Activated T-cell treated with anti-CD3 and anti-CD28 coated beads, Interleukin-2, amount 50 U/mL, for 72 hours (primary cell): ENCODE measurements around the gene PTTG1IP. TPM values are rescaled to one million over a fixed set of nuclear protein-coding genes. Genes with fewer than 3 reads are reported as not detected.

ENCODE experiments used
- ATAC-seq, 2 donors: fragments of 150-1000 bp; cut with Tn5 transposase; replicated peaks in 1 of 2; 2 replicates each; pipeline ENCODE4 v1.10.0; 2021; ENCODE audit warnings: moderate library complexity in 2 of 2, mild to moderate bottlenecking in 1 of 2
- DNase-seq, 2 donors: peaks; one replicate each; pipeline ENCODE4 v3.0.0; 2021 to 2022; ENCODE audit warnings: mixed read lengths in 1 of 2
- H3K27ac Mint-ChIP-seq: one replicate; pipeline ENCODE4 v1.8.0; 2022; ENCODE audit warnings: mild to moderate bottlenecking, moderate library complexity, mixed read lengths
- H3K27me3 Mint-ChIP-seq: one replicate; pipeline ENCODE4 v1.8.0; 2022; ENCODE audit warnings: low read depth, mixed read lengths
- H3K36me3 Mint-ChIP-seq, 2 donors: one replicate each; pipeline ENCODE4 v1.8.0; 2022; ENCODE audit warnings: mixed read lengths in 2 of 2, mild to moderate bottlenecking in 1 of 2; ENCODE audit not compliant: insufficient read depth in 2 of 2
- H3K4me1 Mint-ChIP-seq: one replicate; pipeline ENCODE4 v1.8.0; 2022; ENCODE audit warnings: low read depth, mixed read lengths
- H3K4me3 Mint-ChIP-seq, 2 donors: one replicate each; pipeline ENCODE4 v1.8.0; 2022; ENCODE audit warnings: mild to moderate bottlenecking in 2 of 2, mixed read lengths in 2 of 2, moderate library complexity in 2 of 2
- H3K9me3 Mint-ChIP-seq, 2 donors: one replicate each; pipeline ENCODE4 v1.8.0; 2022; ENCODE audit warnings: mixed read lengths in 2 of 2
- total RNA-seq, 2 donors: library from RNA; stranded (reverse); gene quantifications; one replicate each; pipeline ENCODE4 v1.2.3, GENCODE V29; 2022

Gene PTTG1IP
- total RNA-seq, 2 donors from 2014 or later = 63.9 to 70.5 TPM

GRCh38 chr21:44867999-44868700 lies 5.3 kb downstream of the PTTG1IP start:
- Mint-ChIP-seq H3K27ac (peak overlapping the region; percentile 75), H3K4me1 (peaks cover 76% of the 10 kb centered on the region), H3K4me3 (peak overlapping the region; percentile 82 to 83), H3K27me3 (no peaks in the 10 kb centered on the region), H3K9me3 (no peaks in the 10 kb centered on the region), H3K36me3 (peaks cover 2 to 4% of the 10 kb centered on the region in 2 donors)
- ATAC-seq (peak; percentile 66 to 69), DNase-seq (peak; percentile 63 to 66)

GRCh38 chr21:44867464-44867863 lies 6.0 kb downstream of the PTTG1IP start:
- no peak for ATAC-seq
- peak overlapping the region; percentile 75 for H3K27ac Mint-ChIP-seq
- H3K9me3 Mint-ChIP-seq = no peaks in the 10 kb centered on the region
- no peaks in the 10 kb centered on the region for H3K27me3 Mint-ChIP-seq
- peaks cover 2 to 4% of the 10 kb centered on the region in 2 donors for H3K36me3 Mint-ChIP-seq
- peak overlapping the region; percentile 82 to 83 for H3K4me3 Mint-ChIP-seq
- peaks cover 73% of the 10 kb centered on the region for H3K4me1 Mint-ChIP-seq
- DNase-seq = no peak

GRCh38 chr21:44866780-44867179 lies 6.7 kb downstream of the PTTG1IP start:
- peaks cover 69% of the 10 kb centered on the region for H3K4me1 Mint-ChIP-seq
- peak overlapping the region; percentile 17 to 82 for H3K4me3 Mint-ChIP-seq
- H3K27ac Mint-ChIP-seq = peak overlapping the region; percentile 25
- ATAC-seq = no peak
- H3K27me3 Mint-ChIP-seq = no peaks in the 10 kb centered on the region
- no peak for DNase-seq
- no peaks in the 10 kb centered on the region for H3K9me3 Mint-ChIP-seq
- peaks cover 2 to 4% of the 10 kb centered on the region in 2 donors for H3K36me3 Mint-ChIP-seq

- DNase-seq = peak in 1 of 2 donors; percentile 36
- no peaks in the 10 kb centered on the region for H3K9me3 Mint-ChIP-seq
- peak overlapping the region; percentile 81 for H3K27ac Mint-ChIP-seq
- H3K4me3 Mint-ChIP-seq = peak overlapping the region; percentile 70 to 82
- peak; percentile 44 to 59 for ATAC-seq
- no peaks in the 10 kb centered on the region for H3K27me3 Mint-ChIP-seq
- peaks cover 2 to 4% of the 10 kb centered on the region in 2 donors for H3K36me3 Mint-ChIP-seq
- H3K4me1 Mint-ChIP-seq = peaks cover 69% of the 10 kb centered on the region
These were observed 7.8 kb downstream of the PTTG1IP start for GRCh38 chr21:44865561-44866280.

- no peak for ATAC-seq
- Mint-ChIP-seq H3K4me3 (no peak overlapping the region), H3K36me3 (peaks cover 0 to 8% of the 10 kb centered on the region in 2 donors), H3K4me1 (peaks cover 46% of the 10 kb centered on the region), H3K27me3 (no peaks in the 10 kb centered on the region), H3K9me3 (no peaks in the 10 kb centered on the region), H3K27ac (peak overlapping the region; percentile 22)
- no peak for DNase-seq
These were observed 10.4 kb downstream of the PTTG1IP start for GRCh38 chr21:44862869-44863685.

- H3K36me3 Mint-ChIP-seq = peaks cover 0 to 15% of the 10 kb centered on the region in 2 donors
- DNase-seq (no peak), ATAC-seq (no peak)
- no peak overlapping the region for H3K27ac Mint-ChIP-seq
- H3K4me3 Mint-ChIP-seq = no peak overlapping the region
- H3K9me3 Mint-ChIP-seq = no peaks in the 10 kb centered on the region
- no peaks in the 10 kb centered on the region for H3K27me3 Mint-ChIP-seq
- peaks cover 29% of the 10 kb centered on the region for H3K4me1 Mint-ChIP-seq
These were observed 14.7 kb downstream of the PTTG1IP start for GRCh38 chr21:44858791-44859190.

GRCh38 chr21:44858291-44858690 lies 15.2 kb downstream of the PTTG1IP start:
- no peaks in the 10 kb centered on the region for H3K27me3 Mint-ChIP-seq
- H3K36me3 Mint-ChIP-seq = peaks cover 0 to 15% of the 10 kb centered on the region in 2 donors
- no peaks in the 10 kb centered on the region for H3K9me3 Mint-ChIP-seq
- DNase-seq (no peak), ATAC-seq (no peak)
- no peak overlapping the region for H3K27ac Mint-ChIP-seq
- peaks cover 30% of the 10 kb centered on the region for H3K4me1 Mint-ChIP-seq
- no peak overlapping the region for H3K4me3 Mint-ChIP-seq

GRCh38 chr21:44857127-44857892 lies 16.2 kb downstream of the PTTG1IP start:
- Mint-ChIP-seq H3K9me3 (no peaks in the 10 kb centered on the region), H3K36me3 (peaks cover 0 to 15% of the 10 kb centered on the region in 2 donors), H3K4me1 (peaks cover 32% of the 10 kb centered on the region), H3K27me3 (no peaks in the 10 kb centered on the region), H3K4me3 (no peak overlapping the region), H3K27ac (no peak overlapping the region)
- ATAC-seq (no peak), DNase-seq (no peak)

GRCh38 chr21:44856131-44856530 lies 17.4 kb downstream of the PTTG1IP start:
- no peak for ATAC-seq
- H3K27me3 Mint-ChIP-seq = no peaks in the 10 kb centered on the region
- DNase-seq = no peak
- no peaks in the 10 kb centered on the region for H3K9me3 Mint-ChIP-seq
- H3K4me1 Mint-ChIP-seq = peaks cover 35% of the 10 kb centered on the region
- H3K36me3 Mint-ChIP-seq = peaks cover 0 to 16% of the 10 kb centered on the region in 2 donors
- H3K27ac Mint-ChIP-seq = no peak overlapping the region
- peak overlapping the region in 1 of 2 donors; percentile 10 for H3K4me3 Mint-ChIP-seq

GRCh38 chr21:44855572-44855971 lies 17.9 kb downstream of the PTTG1IP start:
- H3K27ac Mint-ChIP-seq = no peak overlapping the region
- no peaks in the 10 kb centered on the region for H3K9me3 Mint-ChIP-seq
- no peak for DNase-seq
- H3K4me3 Mint-ChIP-seq = no peak overlapping the region
- H3K27me3 Mint-ChIP-seq = no peaks in the 10 kb centered on the region
- peaks cover 33% of the 10 kb centered on the region for H3K4me1 Mint-ChIP-seq
- H3K36me3 Mint-ChIP-seq = peaks cover 2 to 20% of the 10 kb centered on the region in 2 donors
- ATAC-seq = no peak

GRCh38 chr21:44854664-44855446 lies 18.6 kb downstream of the PTTG1IP start:
- Mint-ChIP-seq H3K4me3 (peak overlapping the region in 1 of 2 donors; percentile 11), H3K27ac (no peak overlapping the region), H3K4me1 (peaks cover 33% of the 10 kb centered on the region), H3K9me3 (no peaks in the 10 kb centered on the region), H3K36me3 (peaks cover 2 to 17% of the 10 kb centered on the region in 2 donors), H3K27me3 (no peaks in the 10 kb centered on the region)
- DNase-seq (no peak), ATAC-seq (peak in 1 of 2 donors; percentile 45)

- H3K27me3 Mint-ChIP-seq = no peaks in the 10 kb centered on the region
- H3K36me3 Mint-ChIP-seq = peaks cover 2 to 15% of the 10 kb centered on the region in 2 donors
- H3K4me3 Mint-ChIP-seq = peak overlapping the region in 1 of 2 donors; percentile 11
- H3K4me1 Mint-ChIP-seq = peaks cover 33% of the 10 kb centered on the region
- H3K27ac Mint-ChIP-seq = no peak overlapping the region
- no peak for DNase-seq
- ATAC-seq = peak in 1 of 2 donors; percentile 44
- no peaks in the 10 kb centered on the region for H3K9me3 Mint-ChIP-seq
These were observed 19.2 kb downstream of the PTTG1IP start for GRCh38 chr21:44854391-44854663.
